B cell (primary cell): ENCODE results near the gene PARP16. TPM values are rescaled to one million over a fixed set of nuclear protein-coding genes. Genes with fewer than 3 reads are reported as not detected.

ENCODE experiments used
- ATAC-seq: fragments of 200-7000 bp; cut with Tn5 transposase; one replicate; pipeline ENCODE4 v1.10.0; 2021; ENCODE audit warnings: low read depth, mild to moderate bottlenecking, moderate number of reproducible peaks, moderate library complexity
- CTCF ChIA-PET: fragments of 350-600 bp; sonication (Branson Sonifier 250); formaldehyde crosslinking; loops from one replicate; lab custom pipeline; 2021; ENCODE audit warnings: antibody characterized with exemption, inconsistent platforms; lab: Charles Lee
- POLR2A ChIA-PET: fragments of 350-600 bp; sonication (Branson Sonifier 250); formaldehyde crosslinking; loops from one replicate; lab custom pipeline; 2021; ENCODE audit warnings: antibody characterized with exemption; lab: Charles Lee
- DNase-seq: peaks from one replicate; pipeline ENCODE4 v3.0.0; 2013
- H2AFZ ChIP-seq: 2 replicates; pipeline ENCODE4 v1.6.1; 2012; ENCODE audit warnings: mild to moderate bottlenecking, low read depth, low read length; ENCODE audit not compliant: insufficient read depth, poor library complexity, severe bottlenecking
- H3K27ac ChIP-seq, 2 donors: 1 replicate in 1 of 2; 2 replicates in 1 of 2; pipeline ENCODE4 v1.5.1; 2012 to 2013; ENCODE audit warnings: low read length in 2 of 2, mild to moderate bottlenecking in 2 of 2, moderate library complexity in 1 of 2
- H3K27me3 ChIP-seq, 4 experiments: fragments of 200-600 bp in 1 of 4; sonication (generic) in 1 of 4; replicated peaks in 1 of 4; 1 replicate in 2 of 4; 2 replicates in 2 of 4; pipeline versions ENCODE4 v1.6.1 to v1.7.0; 2013 to 2016; ENCODE audit warnings: low read length in 3 of 4, mild to moderate bottlenecking in 2 of 4, mixed read lengths in 1 of 4, moderate library complexity in 1 of 4; ENCODE audit not compliant: insufficient read depth in 4 of 4, control insufficient read depth in 3 of 4; ENCODE audit errors: control extremely low read depth in 1 of 4
- H3K36me3 ChIP-seq, 2 experiments: replicated peaks in 1 of 2; 1 replicate in 1 of 2; 2 replicates in 1 of 2; pipeline versions ENCODE4 v1.6.1 to v1.7.1; 2013; ENCODE audit warnings: low read length in 1 of 2; ENCODE audit not compliant: insufficient read depth in 2 of 2, control insufficient read depth in 1 of 2; ENCODE audit errors: control extremely low read depth in 1 of 2, extremely low read depth in 1 of 2
- H3K4me1 ChIP-seq, 2 donors: fragments of 200-600 bp in 1 of 2; sonication (generic) in 1 of 2; 1 replicate in 1 of 2; 2 replicates in 1 of 2; pipeline versions ENCODE4 v1.5.1 to v1.6.1; 2013 to 2017; ENCODE audit warnings: low read length in 2 of 2; ENCODE audit not compliant: control insufficient read depth in 2 of 2, insufficient read depth in 2 of 2
- H3K4me2 ChIP-seq: replicated peaks from 2 replicates; pipeline ENCODE3; 2012; ENCODE audit warnings: mild to moderate bottlenecking, low read depth, low read length; ENCODE audit not compliant: poor library complexity, severe bottlenecking
- H3K4me3 ChIP-seq, 5 experiments: fragments of 200-600 bp in 1 of 5; sonication (generic) in 1 of 5; 1 replicate in 3 of 5; 2 replicates in 2 of 5; pipeline versions ENCODE4 v1.5.1 to v1.7.0; 2011 to 2016; ENCODE audit warnings: low read length in 4 of 5, mild to moderate bottlenecking in 4 of 5, low read depth in 2 of 5, control low read depth in 1 of 5, moderate library complexity in 1 of 5; ENCODE audit not compliant: insufficient read depth in 1 of 5; ENCODE audit errors: control extremely low read depth in 1 of 5, extremely low read depth in 1 of 5
- H3K79me2 ChIP-seq: fragments of 200-600 bp; sonication (generic); one replicate; pipeline ENCODE4 v1.6.0; 2016; ENCODE audit warnings: low read length; ENCODE audit not compliant: control insufficient read depth, insufficient read depth
- H3K9ac ChIP-seq: fragments of 200-600 bp; sonication (generic); 2 replicates; pipeline ENCODE4 v1.6.1; 2017; ENCODE audit warnings: mild to moderate bottlenecking, low read length, moderate library complexity
- H3K9me3 ChIP-seq, 3 donors: one replicate each; pipeline versions ENCODE4 v1.6.1 to v1.7.1; 2013; ENCODE audit warnings: low read length in 2 of 3; ENCODE audit not compliant: control insufficient read depth in 2 of 3, insufficient read depth in 1 of 3; ENCODE audit errors: control extremely low read depth in 1 of 3
- H4K20me1 ChIP-seq: 2 replicates; pipeline ENCODE4 v1.6.0; 2012; ENCODE audit warnings: mild to moderate bottlenecking, low read length; ENCODE audit not compliant: insufficient read depth, control insufficient read depth, poor library complexity, severe bottlenecking
- H3K27ac Mint-ChIP-seq: one replicate; pipeline ENCODE4 v1.8.0; 2021; ENCODE audit warnings: mixed read lengths
- H3K27me3 Mint-ChIP-seq: one replicate; pipeline ENCODE4 v1.8.0; 2021; ENCODE audit warnings: mixed read lengths
- H3K4me1 Mint-ChIP-seq: one replicate; pipeline ENCODE4 v1.8.0; 2021; ENCODE audit warnings: mixed read lengths
- H3K4me3 Mint-ChIP-seq: one replicate; pipeline ENCODE4 v1.8.0; 2021; ENCODE audit warnings: mixed read lengths
- H3K9me3 Mint-ChIP-seq: one replicate; pipeline ENCODE4 v1.8.0; 2022; ENCODE audit warnings: mixed read lengths; ENCODE audit not compliant: insufficient read depth
- EZH2 ChIP-seq: IDR thresholded peaks from 2 replicates; pipeline ENCODE4 v1.6.1; 2012; ENCODE audit warnings: borderline replicate concordance, low read depth, mild to moderate bottlenecking, moderate library complexity, low read length; ENCODE audit not compliant: insufficient read depth, poor library complexity, severe bottlenecking
- WGBS: methylation state at CpG from one replicate; pipeline ENCODE4 v1.1.5; 2013; ENCODE audit warnings: missing lambda C conversion rate; ENCODE audit not compliant: insufficient coverage; 5-methylcytosine and 5-hydroxymethylcytosine counted together
- intact Hi-C: fragments of 100-400 bp; cut with micrococcal nuclease; formaldehyde crosslinking; loops from one replicate; pipeline ENCODE4 v1.10.0; 2022
- polyA plus RNA-seq: library from polyadenylated mRNA; depleted of rRNA; stranded (reverse); fragments of >200 nt; gene quantifications from 2 replicates; pipeline ENCODE4 v1.2.3, GENCODE V29; 2012
- total RNA-seq, 2 donors: library from RNA; stranded (reverse); fragments of 120-200 nt in 1 of 2; gene quantifications; 1 replicate in 1 of 2; 2 replicates in 1 of 2; pipeline versions ENCODE4 v1.2.3 to v1.2.4, GENCODE V29; 2013 to 2022
- TF ChIP-seq, protein P1 (sequence below): fragments of 200-600 bp; IDR thresholded peaks from one replicate; pipeline ENCODE4 v1.8.0; 2022; ENCODE audit warnings: antibody characterized with exemption, mild to moderate bottlenecking

PARP16 gene
- total and polyA plus RNA-seq, 2 donors (not counting 1 experiment from before 2014, with no cell fraction given), result 18.2 to 19.1 TPM

DNA sequence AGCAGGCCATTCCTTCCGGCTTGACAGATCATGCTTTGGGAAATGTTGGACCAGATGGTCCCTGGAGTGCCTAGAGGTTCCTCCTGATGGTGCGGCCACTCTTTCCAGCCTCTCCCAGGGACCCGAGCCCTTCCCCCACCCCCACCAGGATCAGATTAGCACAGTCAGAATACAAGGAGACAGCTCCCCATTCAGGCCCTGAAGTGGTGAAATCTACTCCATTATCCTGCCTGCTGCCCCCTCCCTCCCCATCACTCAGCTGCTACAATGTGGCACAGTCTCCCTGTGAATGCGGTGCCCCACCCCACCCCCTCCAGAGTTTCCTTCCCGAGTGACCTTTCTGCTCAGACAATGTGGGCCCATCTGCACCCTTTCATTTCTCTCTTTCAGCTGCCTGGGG is 47.2 kb upstream of the PARP16 start:
- peaks cover 19% of the 10 kb centered on the region for H3K27me3 Mint-ChIP-seq
- Histone ChIP-seq H4K20me1 (no peaks in the 10 kb centered on the region), H3K9ac (no peak overlapping the region), H2AFZ (no peak overlapping the region), H3K27ac (no peak overlapping the region), H3K9me3 (no peaks in the 10 kb centered on the region), H3K36me3 (no peaks in the 10 kb centered on the region), H3K79me2 (no peaks in the 10 kb centered on the region), H3K27me3 (peaks cover 0 to 10% (median 3%) of the 10 kb centered on the region in 4 experiments), H3K4me3 (no peak overlapping the region), H3K4me1 (peaks cover 14 to 22% of the 10 kb centered on the region in 2 donors), H3K4me2 (no peak overlapping the region)
- no peak overlapping the region for H3K4me3 Mint-ChIP-seq
- H3K27ac Mint-ChIP-seq, result no peak overlapping the region
- H3K4me1 Mint-ChIP-seq, result peaks cover 18% of the 10 kb centered on the region
- intact Hi-C loops, result no loop called here
- 93% methylated on average over 3 of the region's 5 CpGs for WGBS
- DNase-seq (no peak), ATAC-seq (no peak)
- POLR2A ChIA-PET, result no interaction called here
- no peak for TF ChIP-seq EZH2
- TF ChIP-seq, protein P1, sequence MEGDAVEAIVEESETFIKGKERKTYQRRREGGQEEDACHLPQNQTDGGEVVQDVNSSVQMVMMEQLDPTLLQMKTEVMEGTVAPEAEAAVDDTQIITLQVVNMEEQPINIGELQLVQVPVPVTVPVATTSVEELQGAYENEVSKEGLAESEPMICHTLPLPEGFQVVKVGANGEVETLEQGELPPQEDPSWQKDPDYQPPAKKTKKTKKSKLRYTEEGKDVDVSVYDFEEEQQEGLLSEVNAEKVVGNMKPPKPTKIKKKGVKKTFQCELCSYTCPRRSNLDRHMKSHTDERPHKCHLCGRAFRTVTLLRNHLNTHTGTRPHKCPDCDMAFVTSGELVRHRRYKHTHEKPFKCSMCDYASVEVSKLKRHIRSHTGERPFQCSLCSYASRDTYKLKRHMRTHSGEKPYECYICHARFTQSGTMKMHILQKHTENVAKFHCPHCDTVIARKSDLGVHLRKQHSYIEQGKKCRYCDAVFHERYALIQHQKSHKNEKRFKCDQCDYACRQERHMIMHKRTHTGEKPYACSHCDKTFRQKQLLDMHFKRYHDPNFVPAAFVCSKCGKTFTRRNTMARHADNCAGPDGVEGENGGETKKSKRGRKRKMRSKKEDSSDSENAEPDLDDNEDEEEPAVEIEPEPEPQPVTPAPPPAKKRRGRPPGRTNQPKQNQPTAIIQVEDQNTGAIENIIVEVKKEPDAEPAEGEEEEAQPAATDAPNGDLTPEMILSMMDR, result no peak
- H3K9me3 Mint-ChIP-seq, result no peaks in the 10 kb centered on the region
- CTCF ChIA-PET, result no interaction called here

DNA sequence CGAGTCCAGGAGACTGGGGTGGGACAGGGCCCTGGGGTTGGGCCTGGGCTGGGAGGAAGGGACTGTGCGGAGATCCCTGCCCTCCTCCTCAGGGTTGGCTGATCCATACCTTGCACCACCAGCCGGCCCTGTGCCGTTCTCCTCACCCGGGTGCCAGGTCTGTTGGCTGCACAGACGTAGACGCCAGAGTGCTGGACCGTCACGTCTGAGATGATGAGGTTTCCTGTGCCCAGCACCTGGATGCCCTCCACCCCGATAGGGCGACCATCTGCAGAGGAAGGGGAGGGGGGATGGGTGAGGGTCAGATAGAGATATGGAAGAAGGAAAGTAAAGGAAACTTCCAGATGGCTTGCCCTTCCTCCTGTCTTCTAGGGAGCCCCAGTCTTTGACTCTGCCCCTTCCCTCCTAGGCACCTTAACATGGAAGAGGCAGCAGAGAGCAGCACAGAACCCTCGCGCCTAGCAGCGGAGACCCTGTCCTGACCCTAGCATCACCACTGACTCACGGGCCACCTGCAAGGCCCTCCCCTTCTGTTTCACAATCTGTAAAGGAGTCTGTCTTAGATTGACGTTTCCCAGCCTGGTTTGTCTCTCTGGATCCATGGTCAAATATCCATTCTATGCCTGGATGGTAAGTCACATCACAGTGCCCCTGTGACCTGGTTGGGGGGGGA is 46.6 kb upstream of the PARP16 start:
- ChIA-PET POLR2A (no interaction called here), CTCF (no interaction called here)
- no peak overlapping the region for H2AFZ ChIP-seq
- H3K27me3 Mint-ChIP-seq, result peaks cover 16% of the 10 kb centered on the region
- peaks cover 0 to under 1% (median 0%) of the 10 kb centered on the region in 3 donors for H3K9me3 ChIP-seq
- no peaks in the 10 kb centered on the region for H4K20me1 ChIP-seq
- H3K36me3 ChIP-seq, result no peaks in the 10 kb centered on the region
- no peak overlapping the region for H3K4me3 Mint-ChIP-seq
- H3K4me3 ChIP-seq, result no peak overlapping the region
- no peak overlapping the region for H3K27ac ChIP-seq
- peaks cover 14 to 22% of the 10 kb centered on the region in 2 donors for H3K4me1 ChIP-seq
- no peak overlapping the region for H3K27ac Mint-ChIP-seq
- no peak for DNase-seq
- 61% methylated on average over 14 of the region's 16 CpGs for WGBS
- H3K27me3 ChIP-seq, result peaks cover 0 to 10% (median 3%) of the 10 kb centered on the region in 4 experiments
- no peaks in the 10 kb centered on the region for H3K79me2 ChIP-seq
- peaks cover 16% of the 10 kb centered on the region for H3K4me1 Mint-ChIP-seq
- intact Hi-C loops, result no loop called here
- no peak overlapping the region for H3K4me2 ChIP-seq
- no peak for TF ChIP-seq EZH2
- TF ChIP-seq, protein P1, result no peak
- no peak for ATAC-seq
- no peaks in the 10 kb centered on the region for H3K9me3 Mint-ChIP-seq
- H3K9ac ChIP-seq, result no peak overlapping the region
